Endometrial microvascular endothelial cells (primary cell): ENCODE measurements around the gene ITSN1. TPM values are rescaled to one million over a fixed set of nuclear protein-coding genes. Genes with fewer than 3 reads are reported as not detected.

Experiments
- in situ Hi-C: cut with HindIII; loops from 2 replicates; pipeline ENCODE4 v1.10.0; 2017; ENCODE audit warnings: low sequenced_read_pairs, low pct_unique_long_range_greater_than_20kb; ENCODE audit errors: inconsistent ontology term
- total RNA-seq: library from RNA; depleted of rRNA; stranded (reverse); fragments of >200 nt; gene quantifications from one replicate; pipeline ENCODE4 v1.2.3, GENCODE V29; 2015; ENCODE audit errors: inconsistent ontology term

Gene ITSN1
- total RNA-seq, 1 donor from 2014 or later: 54.2 TPM

- in situ Hi-C loops: no loop called here
Observed at GRCh38 chr21:33843216-33843615, 200.9 kb downstream of the ITSN1 start.

GRCh38 chr21:33844104-33844889 lies 202.0 kb downstream of the ITSN1 start:
- in situ Hi-C loops: no loop called here

- in situ Hi-C loops: no loop called here
Observed at GRCh38 chr21:33844890-33845205, 202.5 kb downstream of the ITSN1 start.

GRCh38 chr21:33846141-33846540 lies 203.8 kb downstream of the ITSN1 start:
- in situ Hi-C loops: no loop called here

- in situ Hi-C loops: no loop called here
Observed at GRCh38 chr21:33847588-33848248, 205.4 kb downstream of the ITSN1 start.

- in situ Hi-C loops: no loop called here
Observed at GRCh38 chr21:33848249-33848953, 206.1 kb downstream of the ITSN1 start.

GRCh38 chr21:33849834-33850233 lies 207.5 kb downstream of the ITSN1 start:
- in situ Hi-C loops: no loop called here

- in situ Hi-C loops: no loop called here
Observed at GRCh38 chr21:33850401-33850800, 208.1 kb downstream of the ITSN1 start.

GRCh38 chr21:33850985-33851384 lies 208.7 kb downstream of the ITSN1 start:
- in situ Hi-C loops: no loop called here

GRCh38 chr21:33852485-33852884 lies 210.2 kb downstream of the ITSN1 start:
- in situ Hi-C loops: no loop called here

- in situ Hi-C loops: no loop called here
Observed at GRCh38 chr21:33854604-33855003, 212.3 kb downstream of the ITSN1 start.

GRCh38 chr21:33855190-33855589 lies 212.9 kb downstream of the ITSN1 start:
- in situ Hi-C loops: no loop called here

GRCh38 chr21:33856893-33857527 lies 214.7 kb downstream of the ITSN1 start:
- in situ Hi-C loops: no loop called here

- in situ Hi-C loops: no loop called here
Observed at GRCh38 chr21:33857846-33858666, 215.8 kb downstream of the ITSN1 start.

- in situ Hi-C loops: no loop called here
Observed at GRCh38 chr21:33858667-33859372, 216.5 kb downstream of the ITSN1 start.

- in situ Hi-C loops: no loop called here
Observed at GRCh38 chr21:33859373-33860102, 217.2 kb downstream of the ITSN1 start.

- in situ Hi-C loops: no loop called here
Observed at GRCh38 chr21:33860332-33860879, 218.1 kb downstream of the ITSN1 start.
